ENCODE measurements around the gene SORCS3. TPM values are rescaled to one million over a fixed set of nuclear protein-coding genes. Genes with fewer than 3 reads are reported as not detected.
"Not testable (repeated sequence)": the region's sequence is repeated elsewhere in the genome, so short reads cannot be mapped to it uniquely, and the experiment has no call there.

The SORCS3 gene
- total RNA-seq, 4 donors from 2014 or later: not detected

DNA sequence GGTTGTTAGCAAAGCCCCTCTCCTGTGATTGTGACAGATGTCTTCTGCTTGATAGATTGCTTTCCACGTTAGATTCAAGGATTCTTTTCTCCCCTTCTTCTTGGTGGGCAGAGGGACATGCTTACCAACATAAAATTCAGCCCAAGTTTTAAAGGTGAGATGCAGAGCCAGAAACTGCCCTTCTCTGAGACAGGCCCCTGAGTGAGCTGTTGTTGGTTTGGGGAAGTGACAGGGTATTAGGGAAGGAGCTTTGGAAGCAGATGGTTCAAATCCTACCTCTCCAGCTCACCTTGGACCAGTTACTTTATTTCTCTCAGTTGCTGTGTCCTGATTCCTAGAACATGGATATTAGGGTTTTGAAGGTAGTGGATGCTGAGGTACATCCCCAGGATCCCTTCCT, 53.0 kb downstream of the SORCS3 start:
- H3K4me1 ChIP-seq: no peaks in the 10 kb centered on the region
- no peak for TF ChIP-seq POLR2A (IDR thresholded peaks at IDR 0.05)
- TF ChIP-seq, protein P1, sequence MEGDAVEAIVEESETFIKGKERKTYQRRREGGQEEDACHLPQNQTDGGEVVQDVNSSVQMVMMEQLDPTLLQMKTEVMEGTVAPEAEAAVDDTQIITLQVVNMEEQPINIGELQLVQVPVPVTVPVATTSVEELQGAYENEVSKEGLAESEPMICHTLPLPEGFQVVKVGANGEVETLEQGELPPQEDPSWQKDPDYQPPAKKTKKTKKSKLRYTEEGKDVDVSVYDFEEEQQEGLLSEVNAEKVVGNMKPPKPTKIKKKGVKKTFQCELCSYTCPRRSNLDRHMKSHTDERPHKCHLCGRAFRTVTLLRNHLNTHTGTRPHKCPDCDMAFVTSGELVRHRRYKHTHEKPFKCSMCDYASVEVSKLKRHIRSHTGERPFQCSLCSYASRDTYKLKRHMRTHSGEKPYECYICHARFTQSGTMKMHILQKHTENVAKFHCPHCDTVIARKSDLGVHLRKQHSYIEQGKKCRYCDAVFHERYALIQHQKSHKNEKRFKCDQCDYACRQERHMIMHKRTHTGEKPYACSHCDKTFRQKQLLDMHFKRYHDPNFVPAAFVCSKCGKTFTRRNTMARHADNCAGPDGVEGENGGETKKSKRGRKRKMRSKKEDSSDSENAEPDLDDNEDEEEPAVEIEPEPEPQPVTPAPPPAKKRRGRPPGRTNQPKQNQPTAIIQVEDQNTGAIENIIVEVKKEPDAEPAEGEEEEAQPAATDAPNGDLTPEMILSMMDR (IDR thresholded peaks at IDR 0.05): no peak
- 45 to 50% methylated on average over 1 of the region's 1 CpG for WGBS, 2 donors
- no peak overlapping the region for H3K27ac ChIP-seq
- H3K9me3 ChIP-seq: no peaks in the 10 kb centered on the region
- no peak overlapping the region for H3K4me3 ChIP-seq (replicated peaks in 1 of 3)
- no peak for DNase-seq
- H3K36me3 ChIP-seq: no peaks in the 10 kb centered on the region
- no peaks in the 10 kb centered on the region for H3K27me3 ChIP-seq
- intact Hi-C loops (cut with DNase I): no loop called here

DNA sequence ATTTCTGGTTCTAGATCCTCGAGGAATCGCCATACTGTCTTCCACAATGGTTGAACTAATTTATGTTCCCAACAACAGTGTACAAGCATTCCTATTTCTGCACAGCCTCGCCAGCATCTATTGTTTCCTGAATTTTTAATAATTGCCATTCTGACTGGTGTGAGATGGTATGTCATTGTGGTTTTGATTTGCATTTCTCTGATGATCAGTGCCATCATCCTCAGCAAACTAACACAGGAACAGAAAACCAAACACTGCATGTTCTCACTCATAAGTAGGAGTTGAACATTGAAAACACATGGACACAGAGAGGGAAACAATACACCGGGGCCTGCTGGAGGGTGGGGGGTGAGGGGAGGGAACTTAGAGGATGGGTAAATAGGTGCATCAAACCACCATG, 62.2 kb downstream of the SORCS3 start:
- H3K4me1 ChIP-seq; H3K27ac ChIP-seq; DNase-seq; H3K9me3 ChIP-seq; H3K27me3 ChIP-seq; H3K4me3 ChIP-seq (replicated peaks in 1 of 3); H3K36me3 ChIP-seq; intact Hi-C loops (cut with DNase I): not testable (repeated sequence)
- WGBS, 2 donors: 84 to 92% methylated on average over 4 of the region's 4 CpGs

DNA sequence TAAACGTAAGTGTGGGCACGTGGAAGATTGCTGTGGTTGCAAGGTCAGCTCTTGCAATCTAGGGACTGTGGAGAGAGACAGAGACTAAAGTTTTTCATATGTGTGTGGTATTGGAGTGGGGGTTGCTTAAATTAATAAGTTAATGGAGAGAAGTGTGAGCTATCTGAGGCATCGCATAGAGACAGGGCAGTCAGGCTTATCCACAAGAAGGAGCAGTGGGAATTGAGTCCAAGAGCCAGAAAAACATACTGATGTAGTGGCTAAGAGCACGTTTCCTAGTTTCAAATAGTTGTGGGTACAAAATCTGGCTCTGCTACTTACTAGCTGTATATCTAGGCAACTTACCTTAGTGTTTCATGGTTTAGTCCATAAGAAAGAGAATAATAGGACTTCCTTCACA, 65.8 kb downstream of the SORCS3 start:
- Histone ChIP-seq H3K27me3 (no peaks in the 10 kb centered on the region), H3K4me3 (replicated peaks in 1 of 3) (no peak overlapping the region), H3K27ac (no peak overlapping the region), H3K9me3 (no peaks in the 10 kb centered on the region), H3K4me1 (no peaks in the 10 kb centered on the region), H3K36me3 (no peaks in the 10 kb centered on the region)
- no peak for TF ChIP-seq POLR2A (IDR thresholded peaks at IDR 0.05)
- TF ChIP-seq, protein P1 (IDR thresholded peaks at IDR 0.05): no peak
- 52 to 58% methylated on average over 4 of the region's 4 CpGs for WGBS, 2 donors
- no peak for DNase-seq
- intact Hi-C loops (cut with DNase I): no loop called here

DNA sequence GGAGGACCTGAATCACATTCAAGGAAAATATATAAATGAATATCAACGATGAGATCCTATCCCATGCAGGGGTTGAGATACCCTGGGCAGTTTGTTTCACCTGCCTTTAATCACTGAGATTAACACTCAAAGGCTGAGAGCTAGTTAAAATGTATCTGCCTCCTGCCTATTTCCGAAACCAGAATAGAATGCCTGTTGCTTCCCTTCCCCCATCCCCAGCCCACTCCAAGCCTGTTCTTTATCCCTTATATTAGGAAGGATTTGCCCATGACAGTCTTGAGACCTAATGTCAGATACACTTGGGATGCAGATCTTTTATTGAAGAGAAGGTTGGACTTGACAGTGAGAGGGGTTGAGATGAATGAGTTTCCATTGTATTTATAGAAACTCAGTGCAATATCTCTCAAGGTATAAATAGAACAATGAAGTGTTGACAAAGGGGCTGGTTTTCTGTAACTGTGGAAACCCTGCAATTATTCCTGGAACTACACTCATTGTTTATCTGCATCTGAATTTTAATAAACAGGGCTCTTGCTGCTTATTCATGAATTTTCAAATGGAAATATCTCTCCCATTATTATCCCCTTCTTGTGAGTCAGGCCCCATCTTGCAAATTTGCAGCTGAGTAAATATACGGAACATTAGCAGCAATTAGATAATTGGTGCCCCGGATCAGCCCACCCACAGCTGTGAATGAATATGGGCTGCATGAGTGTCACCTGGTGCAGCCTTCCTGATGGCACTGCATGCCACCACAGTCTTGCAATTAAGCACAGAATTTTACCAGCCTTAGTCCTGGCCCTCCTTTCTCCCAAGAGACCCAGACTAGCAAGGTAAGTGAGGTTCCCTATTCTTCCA, 66.7 kb downstream of the SORCS3 start:
- no peak for TF ChIP-seq POLR2A (IDR thresholded peaks at IDR 0.05)
- TF ChIP-seq, protein P1 (IDR thresholded peaks at IDR 0.05): no peak

DNA sequence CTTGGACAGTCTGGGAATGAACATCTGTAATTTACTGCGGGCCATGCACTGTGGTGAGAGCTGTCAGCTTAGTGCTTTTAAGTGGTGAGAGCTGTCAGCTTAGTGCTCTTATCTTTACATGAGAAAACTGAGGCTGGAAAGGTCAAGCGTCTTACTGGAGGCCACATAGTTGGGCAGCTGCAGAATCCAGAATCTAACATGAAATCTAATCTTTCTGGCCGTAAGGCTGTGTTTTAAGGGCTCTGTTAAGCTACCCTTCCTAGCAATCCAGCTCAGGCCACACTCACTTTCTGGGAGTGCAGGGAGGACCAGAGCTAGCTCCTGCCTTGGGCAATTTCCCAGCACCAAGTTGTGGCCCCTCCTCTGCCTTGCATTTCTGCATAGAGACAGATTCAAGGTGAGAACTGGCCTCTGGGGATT, 70.2 kb downstream of the SORCS3 start:
- DNase-seq: no peak
- no peaks in the 10 kb centered on the region for H3K27me3 ChIP-seq
- no peaks in the 10 kb centered on the region for H3K9me3 ChIP-seq
- intact Hi-C loops (cut with DNase I): no loop called here
- WGBS, 2 donors: 25 to 33% methylated on average over 3 of the region's 3 CpGs
- no peak for TF ChIP-seq POLR2A (IDR thresholded peaks at IDR 0.05)
- TF ChIP-seq, protein P1 (IDR thresholded peaks at IDR 0.05): no peak
- no peak overlapping the region for H3K27ac ChIP-seq
- no peaks in the 10 kb centered on the region for H3K36me3 ChIP-seq
- H3K4me3 ChIP-seq (replicated peaks in 1 of 3): no peak overlapping the region
- H3K4me1 ChIP-seq: no peaks in the 10 kb centered on the region

More for the DNA sequence above, 66.7 kb downstream of the SORCS3 start:
- 51 to 66% methylated on average over 4 of the region's 4 CpGs for WGBS, 2 donors
- Histone ChIP-seq H3K27ac (no peak overlapping the region), H3K36me3 (no peaks in the 10 kb centered on the region), H3K4me3 (replicated peaks in 1 of 3) (no peak overlapping the region), H3K9me3 (no peaks in the 10 kb centered on the region), H3K27me3 (no peaks in the 10 kb centered on the region), H3K4me1 (no peaks in the 10 kb centered on the region)
- no peak for DNase-seq
- intact Hi-C loops (cut with DNase I): no loop called here

DNA sequence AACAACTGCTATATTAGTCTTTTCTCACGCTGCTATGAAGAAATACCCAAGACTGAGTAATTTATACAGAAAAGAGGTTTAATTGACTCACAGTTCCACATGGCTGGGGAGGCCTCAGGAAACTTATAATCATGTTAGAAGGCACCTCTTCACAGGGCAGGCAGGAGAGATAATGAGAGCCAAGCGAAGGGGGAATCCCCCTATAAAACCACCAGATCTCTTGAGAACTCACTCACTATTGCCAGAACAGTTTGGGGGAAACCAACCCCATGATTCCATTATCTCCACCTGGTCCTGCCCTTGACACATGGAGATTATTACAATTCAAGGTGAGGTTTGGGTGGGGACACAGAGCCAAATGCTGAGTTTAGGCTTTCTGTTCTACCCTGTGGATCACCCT, 89.5 kb downstream of the SORCS3 start:
- H3K27me3 ChIP-seq; H3K4me3 ChIP-seq (replicated peaks in 1 of 3); H3K36me3 ChIP-seq; DNase-seq; H3K27ac ChIP-seq; intact Hi-C loops (cut with DNase I); H3K4me1 ChIP-seq; H3K9me3 ChIP-seq: not testable (repeated sequence)
- WGBS, 2 donors: 63 to 77% methylated on average over 2 of the region's 2 CpGs
